ENCODE results near the gene PES1. TPM values are rescaled to one million over a fixed set of nuclear protein-coding genes. Genes with fewer than 3 reads are reported as not detected.
"Not testable (repeated sequence)": the region's sequence is repeated elsewhere in the genome, so short reads cannot be mapped to it uniquely, and the experiment has no call there.

PES1 gene
- total RNA-seq, 2 experiments from 2014 or later: 92.8 to 96.7 TPM

GRCh38 chr22:30572840-30573593 lies 18.7 kb downstream of the PES1 start:
- H3K4me3 Mint-ChIP-seq: no peak overlapping the region

GRCh38 chr22:30572210-30572609 lies 19.5 kb downstream of the PES1 start:
- H3K27ac Mint-ChIP-seq: no peak overlapping the region
- no peaks in the 10 kb centered on the region for H3K27me3 Mint-ChIP-seq (ENCODE audit: low read depth)
- no peak for DNase-seq
- no peaks in the 10 kb centered on the region for H3K9me3 Mint-ChIP-seq
- CTCF ChIA-PET: no interaction called here
- no peak overlapping the region for H3K4me3 Mint-ChIP-seq
- H3K4me1 Mint-ChIP-seq (ENCODE audit: low read depth): peaks cover 5% of the 10 kb centered on the region
- H3K36me3 Mint-ChIP-seq (ENCODE audit: low read depth): peaks cover 12% of the 10 kb centered on the region
- intact Hi-C loops (cut with micrococcal nuclease): no loop called here

More at GRCh38 chr22:30572840-30573593, 18.7 kb downstream of the PES1 start:
- Mint-ChIP-seq H3K9me3 (no peaks in the 10 kb centered on the region), H3K27me3 (ENCODE audit: low read depth) (no peaks in the 10 kb centered on the region), H3K27ac (no peak overlapping the region), H3K4me1 (ENCODE audit: low read depth) (peaks cover 5% of the 10 kb centered on the region), H3K36me3 (ENCODE audit: low read depth) (peaks cover 18% of the 10 kb centered on the region)
- no peak for DNase-seq
- intact Hi-C loops (cut with micrococcal nuclease): no loop called here
- CTCF ChIA-PET: no interaction called here

- Mint-ChIP-seq H3K4me3 (no peak overlapping the region), H3K9me3 (no peaks in the 10 kb centered on the region), H3K4me1 (ENCODE audit: low read depth) (no peaks in the 10 kb centered on the region), H3K36me3 (ENCODE audit: low read depth) (no peaks in the 10 kb centered on the region), H3K27ac (no peak overlapping the region), H3K27me3 (ENCODE audit: low read depth) (no peaks in the 10 kb centered on the region)
- no peak for DNase-seq
- intact Hi-C loops (cut with micrococcal nuclease): no loop called here
- CTCF ChIA-PET: interaction anchor here (0.6 to 1.5 kb wide), 2 partner anchors 125 to 266 kb away, joined by 3 to 7 read pairs; no protein-coding TSS in a partner anchor
Observed at GRCh38 chr22:30569674-30570202, 22.0 kb downstream of the PES1 start.

- Mint-ChIP-seq H3K9me3 (no peaks in the 10 kb centered on the region), H3K27me3 (ENCODE audit: low read depth) (no peaks in the 10 kb centered on the region), H3K27ac (no peak overlapping the region), H3K4me1 (ENCODE audit: low read depth) (no peaks in the 10 kb centered on the region), H3K4me3 (no peak overlapping the region), H3K36me3 (ENCODE audit: low read depth) (no peaks in the 10 kb centered on the region)
- DNase-seq: no peak
- CTCF ChIA-PET: interaction anchor here (1.5 kb wide), 1 partner anchor 124 kb away, joined by 7 read pairs; no protein-coding TSS in a partner anchor
- intact Hi-C loops (cut with micrococcal nuclease): no loop called here
Observed at GRCh38 chr22:30568137-30568805, 23.4 kb downstream of the PES1 start.

GRCh38 chr22:30567277-30567676 lies 24.4 kb downstream of the PES1 start:
- H3K9me3 Mint-ChIP-seq; intact Hi-C loops (cut with micrococcal nuclease); H3K4me1 Mint-ChIP-seq (ENCODE audit: low read depth); H3K27me3 Mint-ChIP-seq (ENCODE audit: low read depth); CTCF ChIA-PET; DNase-seq; H3K4me3 Mint-ChIP-seq; H3K27ac Mint-ChIP-seq; H3K36me3 Mint-ChIP-seq (ENCODE audit: low read depth): not testable (repeated sequence)

GRCh38 chr22:30566125-30566524 lies 25.6 kb downstream of the PES1 start:
- Mint-ChIP-seq H3K9me3 (no peaks in the 10 kb centered on the region), H3K27ac (no peak overlapping the region), H3K4me1 (ENCODE audit: low read depth) (no peaks in the 10 kb centered on the region), H3K36me3 (ENCODE audit: low read depth) (no peaks in the 10 kb centered on the region), H3K4me3 (no peak overlapping the region), H3K27me3 (ENCODE audit: low read depth) (no peaks in the 10 kb centered on the region)
- no peak for DNase-seq
- CTCF ChIA-PET: interaction anchor here (0.6 kb wide), 1 partner anchor 140 kb away, joined by 6 read pairs; no protein-coding TSS in a partner anchor
- intact Hi-C loops (cut with micrococcal nuclease): no loop called here

- no peaks in the 10 kb centered on the region for H3K36me3 Mint-ChIP-seq (ENCODE audit: low read depth)
- H3K27ac Mint-ChIP-seq: no peak overlapping the region
- intact Hi-C loops (cut with micrococcal nuclease): no loop called here
- H3K4me1 Mint-ChIP-seq (ENCODE audit: low read depth): no peaks in the 10 kb centered on the region
- H3K4me3 Mint-ChIP-seq: no peak overlapping the region
- no peaks in the 10 kb centered on the region for H3K27me3 Mint-ChIP-seq (ENCODE audit: low read depth)
- H3K9me3 Mint-ChIP-seq: no peaks in the 10 kb centered on the region
- DNase-seq: no peak
- CTCF ChIA-PET: interaction anchor here (0.5 kb wide), 1 partner anchor 354 kb away, joined by 6 read pairs; no protein-coding TSS in a partner anchor
Observed at GRCh38 chr22:30565341-30565740, 26.4 kb downstream of the PES1 start.

GRCh38 chr22:30564761-30565119 lies 27.0 kb downstream of the PES1 start:
- H3K27me3 Mint-ChIP-seq (ENCODE audit: low read depth): no peaks in the 10 kb centered on the region
- CTCF ChIA-PET: no interaction called here

GRCh38 chr22:30564045-30564760 lies 27.5 kb downstream of the PES1 start:
- H3K27me3 Mint-ChIP-seq (ENCODE audit: low read depth): no peaks in the 10 kb centered on the region
- no peak overlapping the region for H3K27ac Mint-ChIP-seq
- CTCF ChIA-PET: no interaction called here

More at GRCh38 chr22:30564761-30565119, 27.0 kb downstream of the PES1 start:
- Mint-ChIP-seq H3K4me1 (ENCODE audit: low read depth) (no peaks in the 10 kb centered on the region), H3K27ac (no peak overlapping the region), H3K36me3 (ENCODE audit: low read depth) (no peaks in the 10 kb centered on the region), H3K4me3 (no peak overlapping the region), H3K9me3 (no peaks in the 10 kb centered on the region)
- DNase-seq: no peak
- intact Hi-C loops (cut with micrococcal nuclease): no loop called here

GRCh38 chr22:30562366-30562765 lies 29.3 kb downstream of the PES1 start:
- no peaks in the 10 kb centered on the region for H3K27me3 Mint-ChIP-seq (ENCODE audit: low read depth)

More at GRCh38 chr22:30564045-30564760, 27.5 kb downstream of the PES1 start:
- DNase-seq: no peak
- H3K4me1 Mint-ChIP-seq (ENCODE audit: low read depth): no peaks in the 10 kb centered on the region
- intact Hi-C loops (cut with micrococcal nuclease): no loop called here
- no peaks in the 10 kb centered on the region for H3K9me3 Mint-ChIP-seq
- no peaks in the 10 kb centered on the region for H3K36me3 Mint-ChIP-seq (ENCODE audit: low read depth)
- H3K4me3 Mint-ChIP-seq: no peak overlapping the region

GRCh38 chr22:30561402-30562189 lies 30.1 kb downstream of the PES1 start:
- Mint-ChIP-seq H3K9me3 (no peaks in the 10 kb centered on the region), H3K4me3 (no peak overlapping the region), H3K27ac (no peak overlapping the region), H3K4me1 (ENCODE audit: low read depth) (no peaks in the 10 kb centered on the region), H3K27me3 (ENCODE audit: low read depth) (no peaks in the 10 kb centered on the region), H3K36me3 (ENCODE audit: low read depth) (no peaks in the 10 kb centered on the region)
- CTCF ChIA-PET: no interaction called here
- intact Hi-C loops (cut with micrococcal nuclease): no loop called here
- DNase-seq: no peak

More at GRCh38 chr22:30562366-30562765, 29.3 kb downstream of the PES1 start:
- Mint-ChIP-seq H3K4me3 (no peak overlapping the region), H3K36me3 (ENCODE audit: low read depth) (no peaks in the 10 kb centered on the region), H3K4me1 (ENCODE audit: low read depth) (no peaks in the 10 kb centered on the region), H3K27ac (no peak overlapping the region), H3K9me3 (no peaks in the 10 kb centered on the region)
- DNase-seq: no peak
- intact Hi-C loops (cut with micrococcal nuclease): no loop called here
- CTCF ChIA-PET: interaction anchor here (0.6 kb wide), 1 partner anchor 21 kb away, joined by 4 read pairs; no protein-coding TSS in a partner anchor
